ENCODE results near the gene RUFY3. TPM values are rescaled to one million over a fixed set of nuclear protein-coding genes. Genes with fewer than 3 reads are reported as not detected.

The RUFY3 gene
- total RNA-seq, 3 donors from 2014 or later, result 31.9 to 54.2 (median 46.0) TPM

DNA sequence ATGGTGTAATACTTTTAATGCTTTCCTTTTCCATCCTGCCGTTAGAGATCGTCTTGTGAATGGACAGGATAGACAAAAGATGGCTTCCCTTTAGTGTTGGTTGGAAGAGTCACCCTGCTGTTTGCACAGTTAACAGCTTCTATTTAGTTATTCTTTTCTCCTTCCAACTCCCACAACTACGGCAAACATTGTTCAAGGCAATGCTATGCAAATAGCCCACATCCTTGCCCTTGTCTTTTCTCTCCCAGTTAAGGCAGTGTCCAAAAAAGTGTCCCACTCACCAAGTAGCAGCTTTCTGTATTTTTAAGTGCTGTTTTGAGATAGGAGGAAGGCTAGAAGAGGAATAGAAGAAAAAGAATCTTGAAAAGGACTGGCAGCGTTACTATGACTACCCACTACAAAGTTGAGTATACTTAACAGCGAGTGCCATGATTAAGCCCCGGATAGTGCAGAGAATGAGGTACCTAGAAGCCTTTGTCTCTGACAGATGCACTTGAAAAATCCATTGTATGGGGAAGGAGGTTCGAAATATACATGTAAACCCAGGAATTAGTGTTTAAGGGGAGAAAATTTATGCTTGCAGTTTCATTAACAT, 12.1 kb upstream of the RUFY3 start:
- no peak for DNase-seq
- Histone ChIP-seq H3K4me1 (ENCODE audit: low read depth) (peaks cover 20% of the 10 kb centered on the region), H3K9me3 (no peaks in the 10 kb centered on the region), H3K4me3 (no peak overlapping the region), H3K36me3 (ENCODE audit: low read depth) (no peaks in the 10 kb centered on the region)
- intact Hi-C loops (cut with DNase I, micrococcal nuclease), result no loop called here
- no peak for ATAC-seq
- TF ChIP-seq, protein P1, sequence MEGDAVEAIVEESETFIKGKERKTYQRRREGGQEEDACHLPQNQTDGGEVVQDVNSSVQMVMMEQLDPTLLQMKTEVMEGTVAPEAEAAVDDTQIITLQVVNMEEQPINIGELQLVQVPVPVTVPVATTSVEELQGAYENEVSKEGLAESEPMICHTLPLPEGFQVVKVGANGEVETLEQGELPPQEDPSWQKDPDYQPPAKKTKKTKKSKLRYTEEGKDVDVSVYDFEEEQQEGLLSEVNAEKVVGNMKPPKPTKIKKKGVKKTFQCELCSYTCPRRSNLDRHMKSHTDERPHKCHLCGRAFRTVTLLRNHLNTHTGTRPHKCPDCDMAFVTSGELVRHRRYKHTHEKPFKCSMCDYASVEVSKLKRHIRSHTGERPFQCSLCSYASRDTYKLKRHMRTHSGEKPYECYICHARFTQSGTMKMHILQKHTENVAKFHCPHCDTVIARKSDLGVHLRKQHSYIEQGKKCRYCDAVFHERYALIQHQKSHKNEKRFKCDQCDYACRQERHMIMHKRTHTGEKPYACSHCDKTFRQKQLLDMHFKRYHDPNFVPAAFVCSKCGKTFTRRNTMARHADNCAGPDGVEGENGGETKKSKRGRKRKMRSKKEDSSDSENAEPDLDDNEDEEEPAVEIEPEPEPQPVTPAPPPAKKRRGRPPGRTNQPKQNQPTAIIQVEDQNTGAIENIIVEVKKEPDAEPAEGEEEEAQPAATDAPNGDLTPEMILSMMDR (IDR thresholded peaks at IDR 0.05), result no peak

DNA sequence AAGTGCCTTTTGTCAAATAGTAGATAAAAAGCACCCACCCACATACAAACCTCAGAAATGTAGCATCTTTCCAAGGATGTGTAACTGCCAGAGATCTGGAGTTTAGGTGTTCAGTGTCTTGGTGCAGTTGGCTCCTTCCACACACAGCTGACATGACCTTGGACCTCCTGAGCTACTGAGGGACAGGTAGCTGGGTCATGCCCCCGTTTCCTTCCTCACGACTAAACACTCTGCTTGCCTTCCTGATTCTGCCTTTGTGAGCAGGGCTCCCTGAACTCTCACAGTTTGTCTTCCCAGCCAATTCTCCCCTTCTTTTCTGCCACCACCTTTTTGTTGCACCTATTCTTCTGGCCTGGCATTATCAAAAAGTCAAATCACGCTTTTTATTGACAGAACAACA, 10.2 kb upstream of the RUFY3 start:
- no peak for DNase-seq

DNA sequence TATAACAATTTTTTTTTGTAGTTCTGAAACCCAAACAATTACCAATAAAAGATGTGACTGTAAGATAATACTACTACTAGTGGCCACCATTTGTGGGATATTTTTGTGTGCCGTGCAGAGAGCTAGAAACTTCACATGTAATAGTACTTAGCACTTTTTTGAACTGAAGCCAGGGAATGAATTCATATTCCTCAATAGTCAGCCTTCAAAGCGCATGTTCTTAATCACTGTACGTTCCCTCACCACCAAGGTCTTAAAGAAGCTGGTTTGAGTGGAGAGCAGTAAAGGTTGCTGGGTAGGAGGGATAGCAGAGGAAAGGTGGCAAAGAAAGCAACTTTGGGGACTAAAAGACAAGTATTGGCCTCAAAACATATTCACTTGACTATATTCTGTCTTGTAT, 9.6 kb upstream of the RUFY3 start:
- no peak for DNase-seq
- ATAC-seq, result no peak
- intact Hi-C loops (cut with DNase I, micrococcal nuclease), result no loop called here
- H3K9me3 ChIP-seq, result no peaks in the 10 kb centered on the region
- no peak overlapping the region for H3K4me3 ChIP-seq
- TF ChIP-seq, protein P1 (IDR thresholded peaks at IDR 0.05), result no peak
- peaks cover 8% of the 10 kb centered on the region for H3K4me1 ChIP-seq (ENCODE audit: low read depth)
- H3K36me3 ChIP-seq (ENCODE audit: low read depth), result no peaks in the 10 kb centered on the region

More for the DNA sequence above, 10.2 kb upstream of the RUFY3 start:
- ATAC-seq, result no peak
- H3K4me3 ChIP-seq, result no peak overlapping the region
- intact Hi-C loops (cut with DNase I, micrococcal nuclease), result no loop called here
- no peaks in the 10 kb centered on the region for H3K36me3 ChIP-seq (ENCODE audit: low read depth)
- peaks cover 14% of the 10 kb centered on the region for H3K4me1 ChIP-seq (ENCODE audit: low read depth)
- TF ChIP-seq, protein P1 (IDR thresholded peaks at IDR 0.05), result no peak
- H3K9me3 ChIP-seq, result no peaks in the 10 kb centered on the region

DNA sequence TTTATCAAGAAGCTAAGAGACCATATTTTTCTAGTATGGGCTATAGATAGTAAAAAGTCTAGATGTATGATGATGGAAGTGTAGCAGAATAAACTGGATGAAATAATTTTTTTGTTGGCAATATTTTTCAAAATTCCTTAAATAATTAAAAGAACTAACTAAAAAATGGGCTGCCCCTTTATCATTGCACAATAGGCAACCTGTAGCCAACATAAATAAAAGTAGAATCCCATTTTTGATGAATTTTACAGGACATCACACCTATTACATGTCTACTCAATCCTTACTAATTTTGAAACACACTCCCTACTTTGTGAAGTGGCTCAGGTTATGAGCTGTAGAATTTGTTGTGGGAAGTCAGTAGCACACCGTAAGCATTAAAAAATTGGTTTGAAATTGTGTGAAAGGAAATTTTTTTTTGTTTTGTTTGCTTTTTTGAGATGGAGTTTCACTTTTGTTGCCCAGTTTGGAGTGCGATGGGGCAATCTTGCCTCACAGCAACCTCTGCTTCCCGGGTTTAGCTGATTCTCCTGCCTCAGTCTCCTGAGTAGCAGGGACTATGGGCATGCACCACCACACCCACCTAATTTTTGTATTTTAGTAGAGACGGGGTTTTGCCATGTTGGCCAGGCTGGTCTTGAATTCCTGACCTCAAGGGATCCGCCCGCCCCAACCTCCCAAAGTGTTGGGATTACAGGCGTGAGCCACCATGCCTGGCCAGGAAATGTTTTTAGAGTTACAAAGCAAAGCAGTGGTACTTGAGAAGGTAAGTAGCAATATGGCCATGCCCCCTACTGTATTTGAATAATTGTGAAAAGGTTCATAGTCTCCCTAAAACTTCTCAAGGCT, 8.9 kb upstream of the RUFY3 start:
- intact Hi-C loops (cut with DNase I, micrococcal nuclease), result no loop called here
- Histone ChIP-seq H3K4me1 (ENCODE audit: low read depth) (peaks cover 7% of the 10 kb centered on the region), H3K4me3 (no peak overlapping the region), H3K9me3 (no peaks in the 10 kb centered on the region), H3K36me3 (ENCODE audit: low read depth) (no peaks in the 10 kb centered on the region)
- TF ChIP-seq, protein P1 (IDR thresholded peaks at IDR 0.05), result no peak
- DNase-seq, result no peak
- no peak for ATAC-seq

DNA sequence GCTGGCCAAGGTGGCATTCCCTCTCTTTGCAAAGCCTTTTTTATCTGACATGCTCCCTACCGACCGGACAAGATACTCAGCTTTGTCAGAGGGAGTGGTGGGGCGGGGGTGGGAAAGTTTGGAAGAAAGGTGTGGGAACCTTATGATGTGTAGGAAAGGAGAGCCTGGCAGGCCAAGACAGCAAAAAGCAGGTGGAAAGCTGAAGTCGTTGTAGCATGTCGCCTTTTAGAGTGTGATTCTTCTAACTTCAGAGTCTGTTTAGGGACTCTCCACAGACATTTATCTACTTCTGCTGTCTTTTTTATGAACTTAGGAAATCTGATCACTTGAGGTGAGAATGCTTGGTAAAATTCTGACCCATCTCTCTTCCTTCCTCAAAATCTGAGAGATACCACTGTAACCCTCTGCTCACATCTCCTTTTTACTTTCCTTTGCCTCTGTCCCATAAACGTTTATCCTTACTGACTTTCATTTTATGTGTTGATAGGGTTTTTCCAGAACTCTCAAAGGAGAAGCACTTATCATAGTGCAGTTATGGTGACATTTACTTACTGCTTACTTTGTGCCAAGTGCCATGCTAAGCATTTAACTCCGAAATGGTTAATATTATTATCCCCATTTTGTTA, 8.2 kb upstream of the RUFY3 start:
- intact Hi-C loops (cut with DNase I, micrococcal nuclease), result no loop called here
- H3K36me3 ChIP-seq (ENCODE audit: low read depth), result no peaks in the 10 kb centered on the region
- no peak overlapping the region for H3K4me3 ChIP-seq
- ATAC-seq (peak; percentile 39), DNase-seq (no peak)
- peaks cover 7% of the 10 kb centered on the region for H3K4me1 ChIP-seq (ENCODE audit: low read depth)
- no peaks in the 10 kb centered on the region for H3K9me3 ChIP-seq
- TF ChIP-seq, protein P1 (IDR thresholded peaks at IDR 0.05), result no peak

Data from mucosa of descending colon (tissue), 3 donors.